GM23248 (cell line): ENCODE results near the gene WAPL.

ENCODE experiments used
- EZH2 ChIP-seq: fragments of 200-600 bp; sonication (generic); IDR thresholded peaks from 2 replicates; pipeline ENCODE4 v1.6.1; 2018; ENCODE audit warnings: antibody characterized with exemption, mild to moderate bottlenecking; ENCODE audit not compliant: insufficient read depth, poor library complexity, severe bottlenecking
- EZH2phosphoT487 ChIP-seq: fragments of 200-600 bp; sonication (generic); IDR thresholded peaks from 2 replicates; pipeline ENCODE4 v1.6.1; 2018; ENCODE audit warnings: antibody characterized with exemption, moderate library complexity, mild to moderate bottlenecking, low read depth; ENCODE audit not compliant: insufficient read depth

- TF ChIP-seq EZH2phosphoT487 (no peak), EZH2 (no peak)
Measured at GRCh38 chr10:86399879-86400704, 121.5 kb downstream of the WAPL start.
